ENCODE results near the gene FOXS1.

The FOXS1 gene

DNA sequence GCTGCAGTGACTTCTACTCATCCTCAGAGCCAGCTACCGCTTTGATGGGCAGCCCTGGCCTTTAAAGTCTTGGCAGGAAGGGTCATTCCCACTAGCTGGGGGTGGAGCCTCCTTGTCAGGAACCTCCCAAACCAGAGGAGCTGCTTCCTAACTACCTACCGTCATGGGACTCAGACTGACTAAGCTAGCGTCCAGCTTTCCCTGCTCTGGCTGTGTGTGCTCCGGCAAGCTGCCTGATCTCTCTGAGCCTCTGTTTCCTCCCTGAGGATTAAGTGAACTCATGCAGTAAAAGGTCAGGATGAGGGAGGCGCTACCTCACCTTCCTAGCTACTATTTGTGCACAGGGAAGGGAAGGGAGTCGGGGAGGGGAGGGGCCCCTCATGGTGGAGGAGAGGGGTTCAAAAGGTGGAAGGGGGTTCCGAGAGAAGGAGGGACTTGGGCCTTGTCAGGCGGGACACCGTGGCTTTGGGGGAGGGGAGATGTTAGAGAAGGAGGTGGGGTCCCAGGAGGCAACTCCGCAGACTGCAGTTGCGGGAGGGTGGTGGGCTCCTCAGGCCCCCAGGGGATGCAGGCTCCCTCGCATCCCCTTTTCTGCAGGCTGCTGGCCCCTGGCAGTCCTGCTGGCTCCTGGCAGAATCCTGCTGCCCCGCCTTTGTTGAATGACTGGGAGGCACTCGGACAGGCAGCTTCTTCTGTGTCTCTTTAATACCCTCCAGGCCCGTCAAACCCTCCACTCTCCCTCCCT, 15.2 kb upstream of the FOXS1 start:
- FAIRE-seq: no peak

DNA sequence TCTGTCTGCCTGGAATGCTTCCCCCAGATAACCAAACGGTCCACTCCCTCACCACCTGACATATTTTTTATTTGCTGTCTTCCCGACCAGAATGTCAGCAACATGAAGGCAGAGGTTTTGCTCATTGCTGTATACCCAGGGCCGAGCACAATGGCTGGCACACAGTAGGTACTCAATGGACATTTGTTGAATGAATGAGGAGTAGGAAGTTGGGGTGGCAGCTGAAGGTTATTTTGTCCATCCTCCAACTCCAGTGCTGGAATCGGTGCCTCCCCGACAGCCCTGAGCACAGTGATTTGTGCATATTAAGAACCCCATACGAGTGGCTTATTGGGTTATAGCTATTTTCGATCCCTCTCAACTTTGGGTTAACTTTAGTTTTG, 14.6 kb upstream of the FOXS1 start:
- no peak for FAIRE-seq

DNA sequence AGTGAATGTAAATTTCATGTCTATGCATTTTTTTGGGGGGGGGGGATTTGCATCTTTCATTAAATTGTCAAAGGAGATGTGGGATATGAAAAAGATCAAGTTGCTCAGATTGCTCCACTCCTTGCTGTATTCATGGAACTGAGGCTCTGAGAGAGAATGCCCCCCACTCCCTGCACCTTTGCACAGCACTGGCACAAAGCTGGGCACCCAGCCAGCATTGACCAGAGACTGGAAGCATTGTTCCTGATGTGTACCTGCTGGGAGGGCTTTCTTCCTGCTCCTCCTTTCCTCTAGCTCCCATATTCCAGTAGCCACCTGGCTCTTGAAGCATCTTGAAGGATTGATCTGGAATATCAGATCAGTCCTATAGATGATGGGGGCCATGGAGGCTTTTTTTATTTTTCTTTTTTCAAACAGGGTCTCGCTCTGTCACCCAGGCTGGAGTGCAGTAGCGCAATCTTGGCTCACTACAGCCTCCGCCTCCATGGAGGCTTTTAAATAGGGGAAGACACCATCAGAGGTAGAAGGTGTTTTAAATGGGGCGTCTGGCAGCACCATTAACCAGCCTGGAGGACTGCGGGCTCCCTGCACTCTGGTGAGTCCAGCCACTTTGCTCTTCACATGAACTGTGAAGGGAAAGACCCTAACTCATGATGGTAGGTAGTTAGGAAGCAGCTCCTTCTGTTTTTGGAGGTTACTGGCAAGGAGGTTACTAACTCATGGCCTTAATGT, 14.0 kb upstream of the FOXS1 start:
- FAIRE-seq: no peak

DNA sequence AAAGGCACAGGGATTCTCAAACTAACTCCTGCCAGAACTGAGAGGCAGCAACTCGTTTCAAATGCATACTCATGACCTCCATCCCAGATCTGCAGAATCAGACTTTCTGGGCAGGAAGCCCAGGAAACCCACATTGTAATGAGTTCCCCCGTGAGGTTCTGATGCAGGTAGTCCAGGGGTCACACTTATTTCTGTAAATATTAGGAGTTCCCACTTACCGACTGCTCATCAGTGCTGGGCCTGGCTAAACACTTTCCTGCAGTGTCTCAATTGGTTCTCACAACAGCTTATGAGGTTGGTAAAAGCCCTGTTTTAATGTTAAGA, 13.3 kb upstream of the FOXS1 start:
- FAIRE-seq: no peak

DNA sequence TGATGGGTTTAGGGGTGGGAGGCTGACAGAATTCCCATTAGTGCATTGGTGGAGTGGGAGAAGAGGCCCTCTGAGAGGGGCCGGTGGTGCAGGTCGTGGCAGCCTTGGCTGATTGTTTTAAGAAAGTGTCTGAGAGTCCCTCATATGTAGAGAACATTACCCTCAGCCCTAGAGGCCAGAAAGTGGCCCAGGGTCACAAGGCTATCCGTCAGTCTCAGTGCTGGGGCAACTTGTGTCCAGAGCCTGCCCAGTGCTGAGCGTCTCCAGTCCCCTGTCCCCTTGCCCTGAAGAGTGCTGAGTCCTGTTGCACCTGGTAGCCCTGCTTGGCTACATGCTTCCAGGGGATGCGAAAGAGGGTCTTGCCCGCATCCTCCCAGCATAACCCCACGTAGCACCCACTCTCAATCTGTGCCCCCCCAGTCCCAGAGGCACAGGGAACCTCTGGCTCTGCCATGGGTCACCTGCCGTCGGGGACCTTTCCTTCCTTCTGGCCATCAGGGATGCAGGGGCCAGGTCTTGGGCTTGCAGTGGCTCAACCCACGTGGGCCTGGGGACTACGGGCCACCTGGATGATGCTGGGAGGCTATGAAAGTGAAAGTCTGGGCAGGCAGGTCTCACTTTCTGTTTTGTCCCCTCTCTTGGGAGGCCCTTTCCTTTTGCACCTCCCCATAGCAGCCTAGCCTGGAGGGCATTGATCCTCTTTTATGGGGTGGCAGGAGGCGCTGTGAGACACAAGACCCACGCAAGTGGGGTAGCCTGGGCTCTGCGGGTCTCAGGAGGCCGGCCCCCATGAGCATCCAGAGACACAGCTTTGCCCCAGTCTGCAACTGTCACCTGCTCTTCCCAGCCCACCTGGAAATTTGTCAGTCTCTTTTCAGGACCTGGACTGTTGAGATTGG, 12.7 kb upstream of the FOXS1 start:
- FAIRE-seq: no peak

DNA sequence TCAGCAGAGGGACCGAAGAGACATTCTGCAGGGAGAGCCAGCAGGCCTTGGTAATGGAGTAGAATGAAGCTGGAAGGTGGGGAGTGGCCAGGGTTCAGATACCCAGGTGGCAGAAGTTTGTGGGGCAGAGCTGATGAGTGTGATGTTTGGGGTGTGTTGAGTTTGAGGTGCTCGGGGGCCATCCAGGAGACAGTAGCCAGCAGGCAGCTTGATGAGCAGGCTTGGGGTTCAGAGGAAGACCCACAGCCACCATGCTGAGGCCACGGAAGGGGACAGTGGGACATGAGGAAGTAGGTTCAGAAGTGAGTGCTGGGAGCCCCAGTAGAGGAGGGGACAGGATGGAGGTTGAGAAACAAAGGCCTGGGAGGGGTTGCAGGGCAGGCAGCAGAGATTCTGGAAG, 11.1 kb upstream of the FOXS1 start:
- FAIRE-seq: no peak

DNA sequence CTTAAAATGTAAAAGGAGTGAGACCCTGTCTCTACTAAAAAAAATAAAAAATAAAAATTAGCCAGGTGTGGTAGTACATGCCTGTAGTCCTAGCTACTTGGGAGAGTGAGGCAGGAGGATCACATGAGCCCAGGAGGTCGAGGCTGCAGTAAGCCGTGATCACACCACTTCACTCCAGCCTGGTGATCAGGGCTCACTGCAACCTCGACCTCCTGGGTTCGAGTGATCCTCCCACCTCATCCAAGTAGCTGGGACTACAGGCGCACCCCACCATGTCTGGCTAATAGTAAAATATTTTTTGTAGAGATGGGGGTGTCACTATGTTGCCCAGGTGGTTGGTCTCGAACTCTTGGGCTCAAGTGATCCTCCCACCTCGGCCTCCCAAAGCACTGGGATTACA, 8.1 kb upstream of the FOXS1 start:
- no peak for FAIRE-seq

DNA sequence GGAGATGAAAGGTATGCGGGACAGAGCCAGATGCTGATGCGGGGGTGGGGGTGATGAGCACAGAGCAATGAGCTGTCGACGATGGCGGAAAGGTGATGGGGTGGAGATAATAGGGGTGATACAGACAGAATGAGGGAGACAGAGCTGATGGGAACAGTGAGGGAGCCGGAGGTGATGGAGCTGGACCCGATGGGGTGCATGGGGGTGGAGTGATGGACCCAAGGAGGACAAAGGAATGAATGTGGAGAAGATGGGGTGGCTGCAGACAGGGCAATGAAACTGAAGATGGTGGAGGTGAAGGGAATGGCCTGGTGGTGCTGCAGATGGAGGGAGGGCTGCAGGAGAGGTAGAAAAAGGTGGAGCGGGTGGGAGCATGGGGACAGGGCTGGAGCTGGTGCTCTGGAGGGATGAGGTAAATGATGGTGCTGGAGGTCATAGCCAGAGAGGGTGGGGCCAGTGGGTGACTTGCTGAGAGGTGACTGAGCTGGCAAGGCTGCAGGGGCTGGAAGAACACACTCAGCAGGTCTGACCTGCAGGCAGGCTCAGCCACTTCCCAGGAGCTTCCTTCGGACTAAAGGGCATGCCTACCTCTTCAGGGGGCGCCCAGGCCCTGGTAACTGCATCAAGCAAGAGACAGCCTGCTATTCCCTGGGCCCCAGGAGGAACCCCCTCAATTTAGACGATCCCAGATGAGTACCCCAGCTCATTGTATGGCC, 6.0 kb upstream of the FOXS1 start:
- no peak for FAIRE-seq

DNA sequence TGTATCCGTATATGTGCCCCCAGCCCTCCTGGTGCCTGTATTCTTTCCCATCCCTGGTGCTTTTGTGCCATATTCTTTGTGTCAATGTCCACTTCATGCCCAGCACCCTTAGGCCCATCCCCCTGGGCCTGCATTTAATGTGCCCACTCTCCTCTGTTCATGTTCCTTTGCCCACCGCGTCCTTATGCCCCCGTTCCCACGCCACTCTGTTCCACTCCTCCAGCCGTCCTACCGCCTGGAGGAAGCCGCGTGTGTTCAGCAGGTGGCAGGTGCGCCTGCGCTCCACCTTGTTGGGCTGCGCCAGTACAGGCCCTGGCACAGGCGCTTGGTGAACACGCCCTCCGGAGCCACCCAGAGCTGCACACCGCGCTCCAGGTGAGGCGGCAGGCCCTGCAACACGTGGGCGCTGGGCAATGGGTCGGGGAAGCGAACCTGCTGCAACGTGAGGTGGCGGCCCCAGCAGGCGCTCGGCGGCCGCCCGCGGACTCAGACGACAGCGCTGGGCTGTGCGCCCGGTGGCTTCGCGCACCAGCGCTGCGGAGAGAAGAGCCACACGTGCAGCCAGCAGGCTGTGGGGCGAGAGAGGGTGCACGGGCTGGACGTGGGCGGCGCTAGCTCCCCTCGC, 4.0 kb upstream of the FOXS1 start:
- FAIRE-seq: no peak

DNA sequence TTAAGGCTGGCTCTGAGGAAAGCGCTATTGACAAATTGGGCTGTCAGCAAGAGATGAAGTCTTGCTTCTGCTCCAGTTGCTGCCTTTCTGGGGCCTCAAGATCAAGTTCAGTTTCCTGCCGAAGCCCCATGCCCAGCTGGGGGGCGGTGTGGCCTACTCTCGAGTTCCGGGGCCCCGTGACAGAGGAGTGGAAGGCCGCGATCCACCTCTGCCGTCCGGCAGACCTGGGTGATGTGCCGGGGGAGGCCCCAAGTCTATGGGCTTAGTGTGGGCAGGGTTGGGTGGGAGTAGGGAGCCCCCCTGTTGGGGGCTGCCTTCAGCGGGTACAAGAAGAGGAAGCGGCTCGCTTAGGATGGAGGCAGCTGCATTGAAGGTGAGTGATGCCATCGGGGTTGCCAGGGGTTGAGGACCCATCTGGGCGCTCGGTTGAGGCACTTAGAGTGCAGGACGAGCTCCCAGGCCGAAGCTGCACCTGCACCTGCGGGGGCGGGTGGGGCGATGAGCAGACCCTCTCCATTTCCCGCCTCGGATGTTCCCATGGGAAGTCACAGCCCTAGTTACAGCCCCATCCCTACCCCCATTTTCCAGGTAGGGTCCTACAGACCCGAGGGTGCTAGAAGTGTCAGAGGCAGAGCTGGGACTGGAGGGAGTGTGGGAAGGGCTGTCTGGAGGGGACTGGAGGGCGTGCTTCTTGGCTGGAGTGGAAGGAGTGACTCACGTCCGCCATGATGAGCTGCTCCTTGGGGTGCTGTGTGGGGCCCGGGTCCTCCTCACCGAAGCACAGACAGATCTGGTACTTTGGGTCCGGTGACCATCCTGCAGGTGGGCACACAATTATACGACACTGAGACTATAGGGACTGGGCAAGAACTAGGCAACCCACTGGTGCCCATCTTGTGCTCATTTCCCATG, 2.9 kb upstream of the FOXS1 start:
- FAIRE-seq: no peak

DNA sequence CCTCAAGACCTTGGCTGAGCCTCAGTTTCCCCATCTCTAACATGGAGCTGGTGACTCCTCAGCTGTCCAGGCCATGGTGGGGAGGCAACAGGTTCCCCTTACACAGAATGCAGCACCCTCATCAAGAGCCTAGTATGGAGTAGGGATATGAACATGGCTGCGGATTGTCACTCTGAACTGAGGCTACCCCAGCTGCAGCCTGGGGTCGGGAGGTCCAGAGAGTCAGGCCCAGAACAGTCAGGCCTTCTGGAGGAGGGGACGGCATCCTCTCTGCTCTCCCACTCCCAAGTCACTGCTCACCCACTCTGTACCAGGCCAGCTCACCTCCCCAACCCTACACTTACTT, 1.4 kb upstream of the FOXS1 start:
- FAIRE-seq: no peak

DNA sequence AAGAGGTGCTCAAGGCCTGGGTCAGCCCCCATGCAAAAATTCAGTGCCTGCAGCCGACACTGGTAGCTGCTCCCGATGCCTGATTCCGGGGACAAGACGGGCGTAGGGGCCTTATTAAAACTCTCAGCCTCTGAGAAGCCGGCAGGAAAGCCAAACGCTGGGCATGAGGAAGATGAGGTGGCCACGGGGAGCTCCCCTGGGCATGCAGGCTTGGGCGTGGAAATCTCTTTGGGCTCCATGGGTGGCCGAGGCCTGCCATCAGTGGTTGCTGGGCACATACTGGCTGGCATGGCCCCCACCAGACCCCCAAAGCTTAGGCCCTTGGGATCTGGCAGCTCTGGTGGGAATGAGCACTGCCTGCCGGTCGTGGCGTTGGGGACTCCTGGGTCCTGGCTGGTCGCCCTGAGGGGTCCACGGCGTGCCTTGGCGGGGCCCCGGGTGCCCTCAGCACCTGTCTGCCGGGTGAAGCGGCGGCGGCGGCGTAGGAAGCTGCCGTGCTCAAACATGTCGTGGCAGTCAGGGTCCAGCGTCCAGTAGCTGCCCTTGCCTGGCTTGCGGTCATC, 586 bp downstream of the FOXS1 start:
- no peak for FAIRE-seq

DNA sequence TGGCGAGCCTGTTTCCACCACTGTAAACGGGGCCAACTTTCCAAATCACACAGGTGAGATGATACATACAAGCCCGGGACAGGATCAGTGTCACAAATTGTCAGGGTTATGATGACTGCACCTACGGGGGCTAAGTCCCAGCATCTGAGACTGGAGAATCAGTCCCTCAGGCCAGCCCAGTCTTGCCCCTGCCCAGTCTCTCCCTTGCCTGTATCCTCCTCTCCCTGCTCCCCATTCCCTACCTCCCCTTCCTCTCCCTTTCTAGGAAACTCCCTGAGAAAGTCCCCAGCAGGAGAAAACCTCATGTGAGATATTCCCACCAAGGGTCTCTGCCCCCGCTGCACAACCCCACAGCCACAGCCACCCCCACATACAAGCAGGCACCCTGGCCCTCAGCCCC, 1.5 kb downstream of the FOXS1 start:
- no peak for FAIRE-seq

DNA sequence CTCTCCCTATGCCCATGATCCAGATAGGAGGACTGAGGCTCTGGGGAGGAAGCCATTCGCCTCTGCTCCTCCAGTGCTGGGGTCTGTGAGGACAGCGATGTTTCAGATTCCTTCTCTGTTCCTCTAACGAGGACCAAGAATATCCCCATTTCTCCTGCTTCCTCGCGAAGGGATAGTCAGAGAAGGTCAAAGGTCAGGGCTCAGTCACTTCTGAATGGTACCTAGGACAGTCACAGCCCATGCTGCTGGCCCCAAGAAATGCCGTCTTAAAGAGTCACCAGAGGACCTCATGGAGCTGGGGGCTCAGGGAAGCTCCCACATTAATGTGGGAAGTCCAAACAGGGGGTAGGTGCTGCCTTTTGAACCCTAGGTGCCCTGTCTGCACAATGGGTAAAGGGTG, 2.1 kb downstream of the FOXS1 start:
- FAIRE-seq: no peak

DNA sequence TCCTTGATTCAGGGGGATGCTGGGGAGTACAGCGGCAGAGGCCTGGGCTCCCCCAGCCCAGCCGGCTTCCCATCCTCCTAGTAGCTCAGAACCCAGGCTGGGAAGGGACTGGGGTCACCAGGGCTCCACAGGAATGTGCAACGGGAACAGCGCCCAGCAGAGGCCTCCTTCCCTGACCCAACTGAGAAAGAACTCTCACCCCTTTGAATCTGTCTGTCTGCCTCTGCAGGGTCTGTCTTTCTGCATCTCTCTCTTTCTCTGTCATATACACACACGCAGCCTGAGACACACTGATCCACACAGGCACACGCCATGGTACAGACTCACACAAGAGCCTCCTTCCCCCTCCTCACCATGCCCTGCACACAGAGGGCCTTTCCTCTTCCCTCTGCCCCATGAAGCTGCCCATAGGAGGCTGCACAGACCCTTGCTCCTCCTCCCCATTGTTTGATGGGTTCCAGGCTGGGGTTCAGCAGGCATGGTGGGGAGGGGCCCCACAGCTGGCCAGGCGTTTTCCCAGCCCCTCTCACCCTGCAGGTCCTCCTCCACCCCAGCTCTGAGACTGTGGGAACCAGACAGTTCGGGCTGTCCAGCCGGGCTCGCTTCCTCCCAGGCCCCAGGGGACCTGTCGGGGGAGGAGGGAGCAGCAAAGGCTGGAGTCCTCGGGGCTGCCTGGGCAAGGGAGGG, 2.8 kb downstream of the FOXS1 start:
- no peak for FAIRE-seq

DNA sequence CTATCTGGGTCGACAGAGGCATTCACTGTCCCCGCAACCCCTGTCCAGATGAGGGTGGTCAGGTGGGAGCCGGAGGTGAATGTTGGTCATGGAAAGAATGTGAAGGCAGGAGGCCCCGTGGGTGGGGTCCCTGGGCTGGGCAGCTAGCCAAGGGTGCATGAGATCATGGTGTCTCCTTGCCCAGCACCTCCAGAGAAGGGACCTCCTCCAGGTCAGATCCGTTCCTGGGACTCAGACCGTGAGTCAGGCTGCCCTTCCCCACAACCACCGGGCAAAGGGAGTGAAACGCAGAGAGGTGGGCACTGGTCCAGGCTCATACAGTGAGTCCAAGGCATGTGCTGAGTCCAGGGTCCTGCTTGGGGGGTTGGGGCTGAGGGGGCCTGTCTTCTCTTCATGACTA, 3.5 kb downstream of the FOXS1 start:
- FAIRE-seq: no peak

DNA sequence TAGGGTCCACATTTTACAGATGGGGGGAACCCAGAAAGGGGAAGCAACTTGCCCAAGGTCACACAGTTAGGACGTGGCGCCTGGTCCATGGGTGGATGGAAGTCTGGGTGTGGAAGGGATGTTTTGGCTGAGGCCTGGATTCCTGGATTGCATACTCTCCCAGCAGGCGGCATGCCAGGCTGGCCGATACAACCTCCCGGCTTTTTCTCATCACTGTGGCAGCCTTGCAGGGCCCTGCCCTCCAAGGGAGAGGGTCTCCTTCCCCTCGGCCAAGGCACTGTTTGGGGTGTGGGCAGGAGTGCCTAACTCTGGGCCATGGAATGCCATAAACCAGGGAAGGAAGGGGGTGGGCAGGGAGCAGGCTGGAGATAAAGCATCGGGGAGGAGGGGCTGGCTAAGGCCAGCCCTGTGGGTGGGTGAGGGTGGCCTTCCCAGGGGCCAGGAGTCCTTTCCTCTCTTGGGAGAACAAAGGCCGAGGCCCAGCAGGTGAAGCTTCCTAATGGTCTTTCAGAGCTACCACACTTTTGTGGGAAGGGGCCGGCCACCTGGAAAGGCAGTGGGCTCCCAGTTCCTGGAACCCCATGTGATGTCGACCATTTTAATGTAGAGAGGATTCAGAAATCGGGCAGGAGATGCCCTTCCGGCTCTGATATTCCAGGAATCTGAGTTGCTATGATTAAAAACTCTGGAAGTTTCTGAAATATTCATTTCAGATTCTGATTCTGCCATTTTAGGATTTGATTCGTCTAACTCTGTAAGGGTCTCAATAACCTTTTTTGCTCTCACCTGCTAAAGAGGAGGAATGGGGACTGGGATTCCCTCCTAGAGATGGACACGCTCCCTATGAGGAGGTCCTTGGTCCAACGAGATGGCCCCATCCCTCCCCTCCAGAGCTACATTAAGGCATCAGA, 4.2 kb downstream of the FOXS1 start:
- FAIRE-seq: no peak

DNA sequence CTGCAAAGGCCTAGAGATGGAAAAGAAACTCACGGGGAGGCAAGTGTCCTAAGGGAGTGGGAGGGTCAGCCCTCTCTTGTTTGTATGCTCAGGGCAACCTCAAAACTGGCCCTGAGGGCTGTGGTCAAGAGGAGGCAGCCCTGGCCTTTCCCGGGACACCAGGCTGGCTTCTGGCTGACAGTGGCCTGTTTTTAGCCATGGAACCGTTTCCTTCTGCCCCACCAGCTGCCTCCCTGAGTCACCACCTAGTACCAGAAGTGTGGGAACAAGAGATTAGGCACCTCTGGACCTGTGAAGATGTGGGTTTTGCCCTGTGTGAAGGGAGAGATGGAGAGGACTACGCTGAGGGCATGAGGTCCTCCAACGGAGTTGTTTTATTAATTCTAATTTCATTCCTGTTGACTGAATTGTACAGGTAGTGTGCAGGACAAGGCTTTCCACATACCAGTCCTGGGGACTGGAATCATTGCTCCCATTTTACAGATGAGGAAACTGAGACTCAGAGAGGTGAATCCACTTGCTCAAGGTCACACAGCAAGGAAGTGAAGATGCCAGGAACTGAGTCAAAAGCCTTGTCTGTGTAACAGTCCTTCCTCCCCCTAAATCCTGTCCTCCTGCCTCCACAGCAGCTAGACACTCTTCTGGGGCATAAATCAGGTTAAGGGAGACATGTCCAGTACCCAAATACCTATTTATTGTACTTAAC, 5.5 kb downstream of the FOXS1 start:
- FAIRE-seq: no peak
